HG02623 (cell line): ENCODE results near the gene SLC6A20.

ENCODE experiments used
- ATAC-seq: cut with Tn5 transposase; IDR thresholded peaks from one replicate; pipeline ENCODE4 v1.9.1; 2021; ENCODE audit warnings: moderate library complexity; ENCODE audit not compliant: unreplicated experiment

SLC6A20 gene

DNA sequence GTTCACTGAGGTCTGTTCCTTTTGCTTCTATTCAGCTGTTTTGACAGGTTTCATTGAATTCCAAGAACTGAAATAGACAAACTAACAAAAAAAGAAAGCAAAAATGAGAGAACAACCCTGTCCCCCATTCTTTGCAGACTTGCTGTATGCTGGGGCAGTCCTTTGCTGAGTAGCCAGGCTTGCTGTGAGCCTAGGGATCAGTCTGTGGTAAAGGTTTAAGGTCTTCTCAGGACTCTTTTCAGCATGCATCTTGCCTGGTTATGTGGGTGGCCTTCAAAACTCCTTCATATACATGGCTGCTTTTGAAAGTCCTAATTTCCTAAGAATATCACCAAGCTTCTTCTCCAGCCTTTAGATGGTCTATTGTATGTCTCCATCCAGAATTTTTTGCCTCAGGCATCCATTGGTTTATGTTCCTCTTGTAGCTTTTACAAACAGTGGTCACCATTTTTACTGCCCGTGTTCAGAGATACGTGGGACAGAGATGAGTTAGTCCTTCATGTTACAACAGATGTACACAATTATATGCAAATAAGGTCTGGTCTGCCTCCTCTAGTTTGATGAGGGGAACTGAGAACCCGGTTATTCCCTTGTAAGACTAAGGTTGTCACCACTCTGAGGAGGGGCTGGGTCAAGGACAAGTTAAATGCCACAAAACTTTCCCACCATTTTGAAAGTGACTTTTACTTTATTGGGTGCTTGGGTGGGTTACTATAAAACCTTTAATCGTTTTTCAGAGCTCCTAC, 65.8 kb downstream of the SLC6A20 start:
- ATAC-seq = no peak

DNA sequence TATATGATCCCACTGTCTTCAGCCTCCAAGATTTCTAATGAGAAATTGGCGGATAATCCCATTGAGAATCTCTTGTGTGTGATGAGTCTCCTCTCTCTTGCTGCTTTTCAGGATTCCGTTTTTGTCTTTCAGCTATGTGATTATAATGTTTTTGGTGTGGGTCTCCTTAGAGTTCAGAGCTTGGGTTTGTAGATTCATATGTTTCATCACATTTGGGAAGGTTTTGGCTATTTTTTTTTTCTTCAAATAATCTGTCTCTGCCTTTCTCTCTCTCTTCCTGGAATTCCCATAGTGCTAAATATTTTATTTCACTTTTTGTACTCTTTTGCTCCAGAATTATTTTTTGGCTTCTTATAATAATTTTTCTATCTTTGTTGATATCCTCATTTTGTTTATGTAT, 66.7 kb downstream of the SLC6A20 start:
- no peak for ATAC-seq

DNA sequence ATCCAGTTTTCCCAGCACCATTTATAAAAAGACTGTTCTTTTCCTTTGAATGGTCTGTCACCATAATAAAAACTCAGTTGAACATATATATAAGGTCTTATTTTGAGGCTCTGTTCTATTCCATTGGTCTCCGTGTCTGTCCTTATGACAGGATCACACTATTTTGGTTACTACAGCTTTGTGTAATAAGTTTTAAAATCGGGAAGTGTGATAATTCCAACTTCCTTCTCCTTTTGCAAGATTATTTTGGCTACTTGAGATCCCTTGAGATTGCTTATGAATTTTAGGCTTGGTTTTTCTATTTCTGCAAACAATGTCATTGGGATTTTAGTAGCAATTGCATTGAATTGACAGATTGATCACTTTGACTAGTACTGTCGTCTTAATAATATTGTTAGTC, 71.4 kb downstream of the SLC6A20 start:
- no peak for ATAC-seq

DNA sequence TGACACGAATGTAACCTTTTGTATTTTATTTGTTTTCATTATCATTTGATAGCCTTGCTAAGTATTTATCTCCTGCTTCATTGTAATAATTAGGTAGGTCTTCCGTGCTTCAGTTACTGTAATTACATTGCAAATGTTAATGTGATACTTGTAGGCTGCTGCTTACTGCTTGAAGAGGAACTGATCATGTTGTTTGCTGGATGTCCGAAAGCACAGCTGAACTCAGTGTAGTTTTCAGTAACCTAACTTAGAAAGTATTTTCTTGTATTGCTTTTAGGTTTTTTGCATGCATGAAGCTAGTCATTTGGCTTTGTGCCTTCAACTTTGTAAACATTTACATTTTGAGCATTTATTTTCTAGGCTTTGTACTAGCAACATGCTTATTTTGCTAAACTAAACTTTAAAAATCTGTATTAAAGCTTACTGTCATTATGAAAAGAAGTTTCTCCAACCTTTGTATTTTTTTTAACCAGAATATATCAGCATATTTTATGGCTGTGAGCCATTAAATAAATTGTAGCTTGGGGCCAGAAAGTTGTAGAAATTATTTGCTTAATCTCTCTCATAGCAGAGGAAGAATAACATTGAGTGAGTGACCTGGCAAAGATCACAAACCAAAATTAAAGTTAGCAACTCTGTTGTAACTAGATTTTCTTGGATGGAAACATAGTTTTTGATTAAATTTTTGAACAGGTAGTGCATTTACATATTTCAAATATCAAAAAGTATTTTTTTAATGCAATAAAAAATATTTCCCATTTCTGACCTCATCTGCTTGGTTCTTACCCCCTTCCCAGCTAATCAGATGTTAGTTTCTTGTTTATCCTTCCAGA, 76.5 kb downstream of the SLC6A20 start:
- no peak for ATAC-seq

DNA sequence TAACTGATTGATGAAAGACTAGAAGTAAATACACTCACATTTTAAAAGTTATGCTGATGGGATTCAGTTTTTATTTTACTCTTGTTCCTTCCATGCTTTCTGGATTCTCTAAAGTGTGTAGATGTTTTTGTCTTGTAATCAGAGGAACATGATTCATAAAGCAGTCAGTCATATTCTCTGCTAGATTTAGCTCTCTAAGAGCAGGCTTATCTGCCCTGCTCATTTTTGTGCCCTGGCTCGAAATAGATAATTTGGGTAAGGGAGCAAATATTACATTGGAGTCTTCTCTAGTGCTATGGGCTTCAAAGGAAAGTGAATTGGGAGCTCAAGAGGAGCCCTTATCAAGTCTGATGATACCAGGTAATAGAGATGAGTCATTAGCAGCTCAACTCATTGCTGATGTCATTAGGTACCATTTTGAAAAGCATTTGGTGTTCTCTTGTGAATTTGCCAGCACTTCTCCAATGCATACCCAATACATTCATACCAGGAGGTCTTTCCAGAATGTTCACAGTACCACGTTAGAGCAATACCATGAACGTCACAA, 79.5 kb downstream of the SLC6A20 start:
- ATAC-seq = no peak

DNA sequence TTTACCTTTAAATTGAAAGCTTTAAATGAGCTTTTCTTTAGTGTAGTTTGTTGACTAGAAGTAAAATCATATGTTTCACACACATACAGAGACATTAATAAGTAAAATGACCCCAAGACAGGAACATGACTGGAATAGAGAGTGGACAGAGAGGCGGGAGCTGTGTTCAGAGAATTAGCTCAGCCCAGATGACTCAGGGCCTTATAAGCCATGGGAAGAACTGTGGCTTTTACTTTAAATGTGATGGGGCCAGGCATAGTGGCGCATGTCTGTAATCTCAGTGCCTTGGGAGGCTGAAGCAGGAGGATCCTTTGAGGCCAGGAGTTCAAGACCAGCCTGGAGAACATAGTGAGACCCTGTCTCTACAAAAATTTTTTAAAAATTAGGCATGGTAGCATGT, 80.4 kb downstream of the SLC6A20 start:
- ATAC-seq = no peak

DNA sequence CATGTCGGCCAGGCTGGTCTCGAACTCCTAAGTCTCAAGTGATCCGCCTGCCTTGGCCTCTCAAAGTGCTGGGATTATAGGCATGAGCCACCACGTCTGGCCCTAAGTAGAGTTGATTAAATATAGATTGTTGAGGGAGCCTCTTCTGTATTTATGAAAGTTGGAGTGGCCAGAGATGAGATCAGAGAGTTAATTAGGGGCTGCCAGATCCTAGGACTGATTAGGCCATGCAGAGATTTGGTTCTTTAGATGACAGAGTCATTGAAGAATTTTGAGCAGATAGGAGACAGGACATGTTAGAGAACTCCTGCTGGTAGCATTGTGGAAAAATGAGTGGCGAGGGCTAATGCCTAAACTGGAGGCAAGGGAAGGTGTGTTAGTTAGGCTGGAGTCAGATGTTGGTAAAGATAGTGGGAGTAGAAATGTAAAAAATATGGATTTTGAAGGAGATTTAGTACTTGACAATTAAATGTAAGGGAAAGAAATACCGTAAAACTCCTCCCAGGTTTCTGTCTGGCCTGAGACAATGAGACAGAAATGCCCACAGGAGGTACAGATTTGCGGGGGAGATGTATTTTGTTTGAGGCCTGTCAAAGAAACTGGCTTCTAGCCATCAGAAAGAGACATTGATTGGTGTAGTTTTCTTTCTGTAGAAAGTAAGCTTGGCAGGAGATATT, 83.8 kb downstream of the SLC6A20 start:
- ATAC-seq = no peak

DNA sequence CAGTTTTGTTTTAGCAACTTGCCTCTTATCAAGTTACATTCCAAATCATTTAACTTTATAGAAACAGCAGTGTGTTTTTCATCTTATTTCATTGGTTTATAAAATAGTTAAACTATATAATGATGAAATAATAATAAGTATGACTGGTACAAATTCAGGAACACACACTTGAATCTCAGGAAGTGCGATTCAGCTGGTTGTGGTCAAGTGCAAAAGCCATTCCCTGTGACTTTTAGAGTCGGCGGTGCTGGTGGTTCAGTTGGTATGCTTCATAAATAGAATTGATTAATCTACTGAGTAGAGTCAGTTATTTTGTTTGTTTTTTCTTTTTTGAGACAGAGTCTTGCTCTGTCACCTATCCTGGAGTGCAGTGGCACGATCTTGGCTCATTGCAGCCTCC, 84.4 kb downstream of the SLC6A20 start:
- ATAC-seq = no peak

DNA sequence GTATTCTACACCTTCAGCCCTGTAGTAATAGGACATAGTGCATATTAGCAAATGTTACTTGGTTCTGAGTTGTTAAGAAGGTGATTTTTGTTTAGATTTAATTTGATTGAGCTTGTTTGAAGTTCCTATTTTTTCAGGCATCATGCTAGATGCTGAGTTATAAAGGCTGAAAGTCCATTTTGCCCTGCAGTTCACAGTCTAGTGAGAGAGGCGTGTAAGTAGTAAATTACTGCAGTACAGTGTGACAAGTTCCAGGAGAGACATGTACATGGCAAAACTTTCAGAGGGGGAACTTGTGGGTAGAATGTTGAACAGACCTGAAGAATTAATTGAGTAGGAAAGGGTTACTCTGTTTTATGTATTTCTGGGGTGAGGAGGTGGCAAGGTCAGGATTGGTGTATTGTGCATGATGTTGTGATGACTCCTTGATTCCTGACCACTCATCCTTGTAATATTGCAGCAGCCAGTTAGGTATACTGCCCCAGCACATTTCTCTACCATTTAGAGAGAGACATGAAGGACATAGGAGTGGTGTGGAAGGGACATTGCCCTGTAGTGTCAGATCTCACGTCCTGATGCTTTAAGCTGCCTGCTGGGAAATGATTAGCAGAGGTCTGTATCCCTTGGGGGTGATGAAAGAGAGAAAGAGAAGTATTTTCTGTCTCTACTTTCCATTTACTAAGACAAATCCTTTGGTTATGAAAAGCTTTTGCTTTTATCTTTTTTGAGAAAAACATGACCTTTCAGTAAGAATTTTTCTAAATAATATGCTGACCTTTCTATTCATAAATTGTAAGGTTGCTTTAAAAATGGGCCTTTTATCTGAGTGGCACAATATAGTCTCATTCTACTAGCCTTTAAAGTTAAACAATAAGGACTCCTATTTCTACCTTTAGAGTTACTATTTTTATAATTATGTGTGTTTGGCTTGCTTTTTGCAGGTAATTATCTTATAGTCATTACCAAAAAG, 90.2 kb downstream of the SLC6A20 start:
- no peak for ATAC-seq
